Hair follicular keratinocyte (primary cell): ENCODE results near the gene TPR. TPM values are rescaled to one million over a fixed set of nuclear protein-coding genes. Genes with fewer than 3 reads are reported as not detected.

ENCODE experiments used
- total RNA-seq: library from RNA; depleted of rRNA; stranded (reverse); fragments of >200 nt; gene quantifications from 2 replicates; pipeline ENCODE4 v1.2.3, GENCODE V29; 2015

Gene TPR
- total RNA-seq = 35.3 and 37.7 TPM in 2 replicates

DNA sequence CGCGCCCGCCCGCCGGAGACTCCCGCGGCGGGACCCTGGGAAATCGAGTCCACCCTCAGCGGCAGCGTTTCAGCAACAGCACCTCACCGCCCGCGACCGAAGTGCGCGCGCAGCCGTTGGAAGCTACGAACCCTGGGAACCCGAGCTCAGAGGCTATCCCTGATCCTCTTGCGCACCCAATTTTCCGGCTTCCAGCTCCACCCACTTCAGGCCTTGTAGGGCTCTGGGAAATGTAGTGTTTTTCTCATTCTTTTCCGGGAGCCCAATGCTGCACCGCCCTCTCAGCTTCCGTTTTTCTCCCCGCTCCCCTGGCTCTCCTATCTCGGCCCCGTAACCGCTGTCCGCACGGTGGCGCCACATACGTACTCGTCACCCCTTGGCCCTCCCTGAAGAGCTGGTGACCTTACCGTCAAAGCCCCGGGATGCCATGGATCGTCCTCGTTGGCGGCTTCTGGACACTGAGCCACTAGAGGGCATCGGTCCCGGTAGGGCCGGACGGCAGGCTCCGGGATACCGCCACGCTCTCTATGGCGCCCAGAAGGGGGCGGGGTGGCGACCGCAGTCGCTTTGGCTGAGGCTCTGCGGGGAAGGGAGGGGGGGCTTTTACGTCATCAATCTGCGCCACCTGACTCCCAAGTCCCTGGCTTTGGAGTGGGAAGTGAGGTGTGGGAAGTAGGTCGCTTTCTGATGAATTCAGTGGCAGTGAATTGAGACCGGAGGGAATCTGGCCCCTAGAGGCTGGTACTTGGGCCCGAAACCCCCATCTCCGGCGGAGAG lies at the start of gene TPR, which contains the start of gene ODR4:
Gene TPR, minus strand, starts transcription at position 102 of the 777 bp plus-strand sequence. CDS start 225 bp downstream, outside the sequence.
Gene ODR4, plus strand, starts transcription at position 687 of the 777 bp plus-strand sequence. CDS start 3,948 bp downstream, outside the sequence.

DNA sequence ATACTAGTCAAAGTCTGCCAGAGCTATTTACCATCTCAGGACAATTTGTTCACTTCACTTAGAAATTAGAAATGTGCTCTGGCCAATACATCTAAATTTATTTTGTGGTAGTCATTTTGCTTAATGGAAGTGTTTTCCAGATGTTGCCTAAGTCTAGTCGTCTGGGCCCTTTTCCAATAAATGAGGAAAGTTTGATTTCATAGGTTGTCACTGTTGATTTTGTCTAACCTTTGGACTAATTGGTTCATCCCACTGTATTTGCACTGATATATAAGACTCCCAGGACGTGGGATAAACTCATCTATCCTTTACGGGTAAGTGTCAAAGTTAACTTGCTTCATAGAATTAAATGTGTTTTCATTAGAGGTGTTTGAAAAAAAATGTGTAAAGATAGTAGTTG lies 79.1 kb downstream of the TPR start, which contains the start of gene PRG4:
Gene PRG4, plus strand, starts transcription at position 300 of the 400 bp plus-strand sequence.

Other genes with a start within 250 kb of the TPR start
- not detected in 2 replicates for gene PRG4, start 79.0 kb downstream of the TPR start, total RNA-seq
- 10.2 and 14.4 TPM in 2 replicates for gene ODR4, start 585 bp upstream of the TPR start, total RNA-seq
- gene PDC, start 85.9 kb upstream of the TPR start, total RNA-seq = not detected in 2 replicates